RWPE1 (cell line): Measurements from ENCODE around the gene ZNF546.

Experiments used
- CTCF ChIA-PET: fragments of 350-600 bp; sonication (Branson Sonifier 250); formaldehyde crosslinking; extraction: SDS; loops from one replicate; lab custom pipeline; 2021; lab: Yijun Ruan, JAX
- POLR2A ChIA-PET: fragments of 400-600 bp; formaldehyde crosslinking; extraction: SDS; loops from one replicate; lab custom pipeline; 2020; ENCODE audit warnings: antibody characterized with exemption; ENCODE audit not compliant: low non-redundant PET; lab: Yijun Ruan, JAX
- DNase-seq: peaks from one replicate; pipeline ENCODE4 v3.0.0; 2012; ENCODE audit warnings: low spot score
- H3K27ac ChIP-seq: fragments of 450-650 bp; 2 replicates; pipeline ENCODE4 v1.5.1; 2017
- TF ChIP-seq, protein P1 (sequence below): fragments of 450-650 bp; conservative IDR thresholded peaks from 2 replicates; pipeline ENCODE4 v1.5.1; 2017; ENCODE audit warnings: low read depth, mild to moderate bottlenecking

ZNF546 gene

DNA sequence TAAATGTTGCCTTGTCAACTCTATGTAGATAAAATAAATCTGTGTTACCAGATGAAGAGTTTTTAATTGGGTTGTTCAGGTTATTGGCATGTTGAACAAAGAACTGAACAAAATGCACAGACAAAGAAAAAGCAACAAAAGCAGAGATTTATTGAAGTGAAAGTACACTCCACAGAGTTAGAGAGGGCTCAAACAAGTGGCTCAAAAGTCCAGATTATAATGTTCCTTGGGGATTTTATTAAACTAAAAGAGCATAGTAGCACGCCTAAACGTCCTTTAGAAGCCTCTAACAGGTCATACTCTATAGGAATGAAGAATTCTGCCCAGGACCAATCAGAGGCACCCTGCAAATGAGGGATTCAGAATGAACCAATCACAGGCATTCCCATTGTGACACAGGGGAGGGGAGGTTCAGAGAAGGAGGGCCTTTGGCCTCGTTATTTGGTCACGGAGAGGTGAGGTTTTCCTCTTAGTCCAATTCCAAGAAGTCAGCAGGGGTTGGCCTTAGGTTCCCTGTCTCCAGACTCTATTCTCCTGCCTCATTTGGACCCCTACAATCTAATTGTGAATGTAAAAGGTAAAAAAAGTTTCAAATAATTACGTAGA, 13.1 kb upstream of the ZNF546 start:
- H3K27ac ChIP-seq = no peak overlapping the region
- DNase-seq = no peak
- TF ChIP-seq, protein P1, sequence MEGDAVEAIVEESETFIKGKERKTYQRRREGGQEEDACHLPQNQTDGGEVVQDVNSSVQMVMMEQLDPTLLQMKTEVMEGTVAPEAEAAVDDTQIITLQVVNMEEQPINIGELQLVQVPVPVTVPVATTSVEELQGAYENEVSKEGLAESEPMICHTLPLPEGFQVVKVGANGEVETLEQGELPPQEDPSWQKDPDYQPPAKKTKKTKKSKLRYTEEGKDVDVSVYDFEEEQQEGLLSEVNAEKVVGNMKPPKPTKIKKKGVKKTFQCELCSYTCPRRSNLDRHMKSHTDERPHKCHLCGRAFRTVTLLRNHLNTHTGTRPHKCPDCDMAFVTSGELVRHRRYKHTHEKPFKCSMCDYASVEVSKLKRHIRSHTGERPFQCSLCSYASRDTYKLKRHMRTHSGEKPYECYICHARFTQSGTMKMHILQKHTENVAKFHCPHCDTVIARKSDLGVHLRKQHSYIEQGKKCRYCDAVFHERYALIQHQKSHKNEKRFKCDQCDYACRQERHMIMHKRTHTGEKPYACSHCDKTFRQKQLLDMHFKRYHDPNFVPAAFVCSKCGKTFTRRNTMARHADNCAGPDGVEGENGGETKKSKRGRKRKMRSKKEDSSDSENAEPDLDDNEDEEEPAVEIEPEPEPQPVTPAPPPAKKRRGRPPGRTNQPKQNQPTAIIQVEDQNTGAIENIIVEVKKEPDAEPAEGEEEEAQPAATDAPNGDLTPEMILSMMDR = no peak
- CTCF ChIA-PET = interaction anchor here (0.6 kb wide), 2 partner anchors 170 to 547 kb away, joined by 3 to 5 read pairs; no protein-coding TSS in a partner anchor
- POLR2A ChIA-PET = no interaction called here

DNA sequence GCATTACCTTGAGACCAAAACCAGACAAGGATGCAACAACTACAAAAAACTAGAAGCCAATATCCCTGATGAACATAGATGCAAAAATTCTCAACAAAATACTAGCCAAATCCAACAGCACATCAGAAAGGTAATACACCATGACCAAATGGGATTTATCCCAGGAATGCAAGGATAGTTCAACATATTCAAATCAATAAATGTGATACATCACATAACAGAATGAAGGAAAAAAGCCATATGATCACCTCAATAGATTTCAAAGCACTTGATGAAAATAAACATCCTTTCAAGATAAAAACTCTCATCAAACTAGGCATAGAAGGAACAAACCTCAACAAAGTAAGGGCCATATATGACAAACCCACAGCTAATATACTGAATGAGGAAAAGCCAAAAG, 10.2 kb upstream of the ZNF546 start:
- DNase-seq = no peak
- H3K27ac ChIP-seq = no peak overlapping the region
- ChIA-PET CTCF (no interaction called here), POLR2A (no interaction called here)
- TF ChIP-seq, protein P1 = no peak

DNA sequence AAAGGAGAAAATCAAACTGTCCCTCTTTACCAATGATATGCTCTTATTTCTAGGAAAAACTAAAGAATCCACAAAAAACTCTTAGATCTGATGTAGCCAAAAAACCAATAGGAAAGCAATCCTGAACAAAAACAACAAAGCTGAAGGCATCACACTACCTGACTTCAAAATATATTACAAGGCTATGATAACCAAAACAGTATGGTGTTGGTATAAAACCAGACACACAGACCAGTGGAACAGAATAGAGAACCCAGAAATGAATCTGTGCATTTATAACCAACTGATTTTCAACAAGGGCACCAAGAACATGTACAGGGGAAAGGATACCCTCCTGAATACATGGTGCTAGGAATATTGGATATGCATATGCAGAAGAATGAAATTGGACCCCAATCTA, 9.7 kb upstream of the ZNF546 start:
- TF ChIP-seq, protein P1 = no peak
- ChIA-PET POLR2A (no interaction called here), CTCF (no interaction called here)
- DNase-seq = no peak
- H3K27ac ChIP-seq = no peak overlapping the region

DNA sequence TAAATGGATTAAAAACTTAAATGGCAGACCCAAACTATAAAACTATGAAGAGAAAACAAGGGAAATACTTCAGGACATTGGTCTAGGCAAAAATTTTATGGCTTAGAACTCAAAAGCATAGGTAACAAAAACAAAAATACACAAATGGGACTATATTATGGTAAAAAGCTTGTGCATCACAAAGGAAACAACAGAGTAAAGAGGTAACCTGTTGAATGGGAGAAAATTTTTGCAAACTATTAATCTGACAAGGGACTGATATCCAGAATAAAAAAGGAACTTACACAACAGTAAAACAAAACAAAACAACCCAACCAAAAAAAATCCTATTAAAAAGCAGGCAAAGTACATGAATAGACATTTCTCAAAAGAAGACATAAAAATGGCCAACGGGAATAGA, 9.3 kb upstream of the ZNF546 start:
- ChIA-PET CTCF (no interaction called here), POLR2A (no interaction called here)
- H3K27ac ChIP-seq = no peak overlapping the region
- TF ChIP-seq, protein P1 = no peak
- no peak for DNase-seq

DNA sequence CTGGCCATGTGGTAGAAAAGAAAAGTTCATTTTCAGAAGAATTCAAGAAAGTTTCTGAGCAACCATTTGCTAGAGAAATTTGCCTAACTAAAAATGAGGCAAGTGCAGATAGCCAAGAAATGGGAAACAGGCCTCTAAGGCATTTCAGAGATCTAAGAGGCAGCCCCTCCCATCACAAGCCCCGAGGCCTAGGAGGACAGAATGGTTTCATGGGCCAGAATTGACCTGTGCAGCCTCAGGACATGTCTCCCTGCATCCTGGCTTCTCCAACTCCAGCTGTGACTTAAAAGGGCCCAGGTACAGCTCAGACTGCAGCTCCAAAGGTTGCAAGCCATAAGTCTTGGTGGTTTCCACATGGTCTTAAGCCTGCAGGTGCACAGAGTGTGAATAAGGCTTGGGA, 3.3 kb upstream of the ZNF546 start:
- TF ChIP-seq, protein P1 = no peak
- ChIA-PET POLR2A (no interaction called here), CTCF (no interaction called here)
- H3K27ac ChIP-seq = no peak overlapping the region
- DNase-seq = no peak

DNA sequence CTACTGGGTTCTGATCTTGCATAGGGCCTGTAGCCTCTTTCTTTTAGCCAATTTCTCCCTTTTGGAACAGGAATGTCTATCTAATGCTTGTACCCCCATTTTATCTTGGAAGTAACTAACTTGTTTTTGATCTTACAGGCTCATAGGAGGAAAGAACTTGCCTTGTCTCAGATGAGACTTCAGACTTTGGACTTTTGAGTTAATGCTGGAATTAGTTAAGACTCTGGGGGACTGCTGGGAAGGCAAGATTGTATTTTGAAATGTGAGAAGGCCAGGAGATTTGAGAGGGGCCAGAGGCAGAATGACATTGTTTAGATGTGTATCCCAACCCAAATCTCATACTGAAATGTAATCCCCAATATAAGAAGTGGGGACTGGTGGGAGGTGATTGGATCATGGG, 2.5 kb upstream of the ZNF546 start:
- CTCF ChIA-PET = no interaction called here
- TF ChIP-seq, protein P1 = no peak
- no peak overlapping the region for H3K27ac ChIP-seq
- DNase-seq = no peak
- POLR2A ChIA-PET = no interaction called here

DNA sequence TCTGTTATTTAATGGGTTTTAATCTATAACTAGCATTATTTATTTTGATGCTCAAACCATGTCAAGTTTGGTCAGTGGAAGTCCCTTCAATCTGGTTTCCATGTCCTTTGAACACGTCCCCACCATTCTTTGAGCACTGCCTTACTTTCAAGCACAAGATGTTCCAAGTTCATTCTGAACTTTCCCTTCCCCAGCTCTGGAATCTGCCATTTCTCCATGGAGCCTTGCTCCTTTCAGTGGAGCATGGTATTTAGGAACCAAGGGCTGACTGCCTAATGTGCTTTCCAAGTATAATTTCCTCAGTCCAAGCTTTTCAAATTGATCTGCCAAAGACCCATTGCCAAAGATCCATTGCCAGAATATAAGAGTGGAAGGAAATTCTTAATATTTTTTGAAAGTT, 1.1 kb upstream of the ZNF546 start:
- no peak overlapping the region for H3K27ac ChIP-seq
- POLR2A ChIA-PET = no interaction called here
- TF ChIP-seq, protein P1 = no peak
- no peak for DNase-seq
- CTCF ChIA-PET = no interaction called here
